Astrocyte (in vitro differentiated cells and primary cell): Measurements from ENCODE around the gene RARB. TPM values are rescaled to one million over a fixed set of nuclear protein-coding genes. Genes with fewer than 3 reads are reported as not detected.
A peak's percentile ranks its signal among the peaks of the same experiment; 100 is the strongest.

Source experiments
- DNase-seq: peaks from one replicate; pipeline ENCODE4 v3.0.0-alpha.2; 2010; ENCODE audit warnings: low read depth
- FAIRE-seq: peaks from 2 replicates; lab custom pipeline; 2011; peaks lifted over from hg19 to GRCh38; lab: Jason Lieb, UNC
- H2AFZ ChIP-seq: 2 replicates; pipeline ENCODE4 v1.6.0; 2012; ENCODE audit warnings: low read depth, low read length, inconsistent platforms
- H3K27ac ChIP-seq: 2 replicates; pipeline ENCODE4 v1.5.1; 2011; ENCODE audit warnings: low read depth, low read length, inconsistent platforms
- H3K27me3 ChIP-seq: 2 replicates; pipeline ENCODE4 v1.6.0; 2011; ENCODE audit warnings: low read length, inconsistent platforms; ENCODE audit not compliant: insufficient read depth
- H3K36me3 ChIP-seq: 2 replicates; pipeline ENCODE4 v1.5.1; 2011; ENCODE audit warnings: low read length, inconsistent platforms; ENCODE audit not compliant: insufficient read depth
- H3K4me1 ChIP-seq: 2 replicates; pipeline ENCODE4 v1.5.1; 2011; ENCODE audit warnings: low read length, inconsistent platforms; ENCODE audit not compliant: insufficient read depth
- H3K4me2 ChIP-seq: 2 replicates; pipeline ENCODE4 v1.6.0; 2012; ENCODE audit warnings: low read length, inconsistent platforms
- H3K4me3 ChIP-seq: 2 replicates; pipeline ENCODE4 v1.5.1; 2011; ENCODE audit warnings: low read depth, mild to moderate bottlenecking, low read length, inconsistent platforms; ENCODE audit not compliant: insufficient read depth
- H3K79me2 ChIP-seq: 2 replicates; pipeline ENCODE4 v1.6.0; 2012; ENCODE audit warnings: mild to moderate bottlenecking, low read length, inconsistent platforms; ENCODE audit not compliant: insufficient read depth
- H3K9ac ChIP-seq: 2 replicates; pipeline ENCODE4 v1.6.0; 2012; ENCODE audit warnings: mild to moderate bottlenecking, low read length, inconsistent platforms
- H3K9me3 ChIP-seq: 2 replicates; pipeline ENCODE4 v1.5.1; 2012; ENCODE audit warnings: low read depth, mild to moderate bottlenecking, low read length, inconsistent platforms; ENCODE audit not compliant: insufficient read depth
- H4K20me1 ChIP-seq: 2 replicates; pipeline ENCODE4 v1.6.0; 2012; ENCODE audit warnings: low read length, inconsistent platforms; ENCODE audit not compliant: insufficient read depth
- H3K27ac Mint-ChIP-seq: one replicate; pipeline ENCODE4 v1.8.0; 2021; ENCODE audit warnings: mild to moderate bottlenecking, mixed read lengths; ENCODE audit not compliant: unreplicated experiment
- H3K27me3 Mint-ChIP-seq: one replicate; pipeline ENCODE4 v1.8.0; 2021; ENCODE audit warnings: low read depth, mixed read lengths; ENCODE audit not compliant: unreplicated experiment
- H3K36me3 Mint-ChIP-seq: one replicate; pipeline ENCODE4 v1.8.0; 2021; ENCODE audit warnings: low read depth, mixed read lengths; ENCODE audit not compliant: unreplicated experiment
- H3K4me1 Mint-ChIP-seq: one replicate; pipeline ENCODE4 v1.8.0; 2021; ENCODE audit warnings: low read depth, mixed read lengths; ENCODE audit not compliant: unreplicated experiment
- H3K4me3 Mint-ChIP-seq: one replicate; pipeline ENCODE4 v1.8.0; 2021; ENCODE audit warnings: mild to moderate bottlenecking, moderate library complexity, mixed read lengths; ENCODE audit not compliant: unreplicated experiment
- H3K9me3 Mint-ChIP-seq: one replicate; pipeline ENCODE4 v1.8.0; 2021; ENCODE audit warnings: mild to moderate bottlenecking, mixed read lengths; ENCODE audit not compliant: unreplicated experiment
- EZH2 ChIP-seq: IDR thresholded peaks from 2 replicates; pipeline ENCODE4 v1.6.1; 2012; ENCODE audit warnings: mild to moderate bottlenecking, low read length, inconsistent platforms; ENCODE audit not compliant: insufficient read depth
- total RNA-seq: library from RNA; stranded (reverse); gene quantifications from 2 replicates; pipeline ENCODE4 v1.2.1, GENCODE V29; 2021
- TF ChIP-seq, protein P1 (sequence below): IDR thresholded peaks from 2 replicates; pipeline ENCODE4 v1.5.1; 2011; ENCODE audit warnings: low read depth, mild to moderate bottlenecking, inconsistent platforms, low read length, moderate library complexity; ENCODE audit not compliant: insufficient read depth

The RARB gene
- total RNA-seq, 1 donor from 2014 or later, result 0.27 TPM

DNA sequence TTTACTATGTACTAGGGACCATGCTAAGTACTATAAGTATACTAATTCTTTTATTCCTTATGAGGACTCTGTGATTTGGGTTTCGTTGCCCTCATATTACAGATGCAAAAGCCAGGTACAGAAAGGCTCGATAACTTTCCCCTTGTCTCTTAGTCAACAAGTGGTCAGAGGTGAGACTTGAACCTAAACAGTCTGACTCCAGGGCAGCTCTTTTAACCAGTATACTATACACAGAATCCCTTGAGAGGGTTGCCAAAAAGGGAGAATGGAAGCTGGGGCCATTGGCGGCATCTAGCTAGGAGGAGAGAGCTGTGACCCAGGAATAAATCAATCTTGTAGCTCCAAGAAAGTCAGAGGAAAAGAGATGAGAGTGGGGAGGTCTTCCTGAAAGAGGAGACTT is 144.3 kb downstream of the RARB start:
- Histone ChIP-seq H3K9ac (peak overlapping the region; percentile 72), H3K79me2 (peaks cover 19% of the 10 kb centered on the region), H3K27me3 (no peaks in the 10 kb centered on the region), H3K36me3 (peaks cover 3% of the 10 kb centered on the region), H3K27ac (peak overlapping the region; percentile 85), H3K4me2 (peak overlapping the region; percentile 72), H3K4me3 (no peak overlapping the region), H2AFZ (no peak overlapping the region), H4K20me1 (no peaks in the 10 kb centered on the region), H3K9me3 (no peaks in the 10 kb centered on the region), H3K4me1 (peaks cover 22% of the 10 kb centered on the region)
- H3K9me3 Mint-ChIP-seq, result peaks cover 3% of the 10 kb centered on the region
- H3K4me1 Mint-ChIP-seq, result peaks cover 8% of the 10 kb centered on the region
- TF ChIP-seq EZH2, result no peak
- TF ChIP-seq, protein P1, sequence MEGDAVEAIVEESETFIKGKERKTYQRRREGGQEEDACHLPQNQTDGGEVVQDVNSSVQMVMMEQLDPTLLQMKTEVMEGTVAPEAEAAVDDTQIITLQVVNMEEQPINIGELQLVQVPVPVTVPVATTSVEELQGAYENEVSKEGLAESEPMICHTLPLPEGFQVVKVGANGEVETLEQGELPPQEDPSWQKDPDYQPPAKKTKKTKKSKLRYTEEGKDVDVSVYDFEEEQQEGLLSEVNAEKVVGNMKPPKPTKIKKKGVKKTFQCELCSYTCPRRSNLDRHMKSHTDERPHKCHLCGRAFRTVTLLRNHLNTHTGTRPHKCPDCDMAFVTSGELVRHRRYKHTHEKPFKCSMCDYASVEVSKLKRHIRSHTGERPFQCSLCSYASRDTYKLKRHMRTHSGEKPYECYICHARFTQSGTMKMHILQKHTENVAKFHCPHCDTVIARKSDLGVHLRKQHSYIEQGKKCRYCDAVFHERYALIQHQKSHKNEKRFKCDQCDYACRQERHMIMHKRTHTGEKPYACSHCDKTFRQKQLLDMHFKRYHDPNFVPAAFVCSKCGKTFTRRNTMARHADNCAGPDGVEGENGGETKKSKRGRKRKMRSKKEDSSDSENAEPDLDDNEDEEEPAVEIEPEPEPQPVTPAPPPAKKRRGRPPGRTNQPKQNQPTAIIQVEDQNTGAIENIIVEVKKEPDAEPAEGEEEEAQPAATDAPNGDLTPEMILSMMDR, result no peak
- H3K4me3 Mint-ChIP-seq, result no peak overlapping the region
- FAIRE-seq (no peak), DNase-seq (no peak)
- H3K36me3 Mint-ChIP-seq, result no peaks in the 10 kb centered on the region
- no peaks in the 10 kb centered on the region for H3K27me3 Mint-ChIP-seq
- peak overlapping the region; percentile 58 for H3K27ac Mint-ChIP-seq

DNA sequence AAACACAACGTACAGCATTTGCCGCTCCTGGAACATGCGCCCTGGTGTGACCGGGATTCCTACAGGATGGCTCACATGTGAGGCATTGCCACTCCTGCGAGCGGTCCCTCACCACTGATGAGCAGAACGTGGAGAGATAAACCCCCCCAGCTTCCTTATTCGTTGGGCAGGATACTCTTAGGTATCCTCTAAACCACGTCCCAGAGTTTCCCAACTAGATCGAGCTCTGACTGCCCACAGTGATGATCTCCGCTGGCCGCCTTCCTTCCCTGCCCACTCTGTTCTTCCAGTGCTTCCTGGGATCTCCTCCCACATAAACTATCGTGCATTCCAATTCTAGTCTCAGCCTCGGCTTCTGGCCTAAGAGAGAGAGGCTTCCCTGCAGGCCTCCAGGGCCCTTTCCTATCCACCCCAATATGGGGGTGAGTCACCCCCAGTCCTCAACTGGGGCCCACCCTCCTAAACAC is 144.9 kb downstream of the RARB start:
- Mint-ChIP-seq H3K27ac (peak overlapping the region; percentile 89), H3K9me3 (peaks cover 3% of the 10 kb centered on the region), H3K27me3 (no peaks in the 10 kb centered on the region), H3K4me3 (peak overlapping the region; percentile 7), H3K36me3 (no peaks in the 10 kb centered on the region), H3K4me1 (peaks cover 8% of the 10 kb centered on the region)
- peak overlapping the region; percentile 85 for H3K27ac ChIP-seq
- no peak for TF ChIP-seq EZH2
- TF ChIP-seq, protein P1, result no peak
- peak overlapping the region; percentile 57 for H2AFZ ChIP-seq
- peak; percentile 41 for FAIRE-seq
- H3K4me2 ChIP-seq, result peak overlapping the region; percentile 72
- DNase-seq, result peak; percentile 71
- no peaks in the 10 kb centered on the region for H4K20me1 ChIP-seq
- H3K9me3 ChIP-seq, result no peaks in the 10 kb centered on the region
- peak overlapping the region; percentile 72 for H3K9ac ChIP-seq
- H3K4me1 ChIP-seq, result peaks cover 22% of the 10 kb centered on the region
- peaks cover 3% of the 10 kb centered on the region for H3K36me3 ChIP-seq
- no peaks in the 10 kb centered on the region for H3K27me3 ChIP-seq
- peak overlapping the region; percentile 29 for H3K4me3 ChIP-seq
- peaks cover 17% of the 10 kb centered on the region for H3K79me2 ChIP-seq

DNA sequence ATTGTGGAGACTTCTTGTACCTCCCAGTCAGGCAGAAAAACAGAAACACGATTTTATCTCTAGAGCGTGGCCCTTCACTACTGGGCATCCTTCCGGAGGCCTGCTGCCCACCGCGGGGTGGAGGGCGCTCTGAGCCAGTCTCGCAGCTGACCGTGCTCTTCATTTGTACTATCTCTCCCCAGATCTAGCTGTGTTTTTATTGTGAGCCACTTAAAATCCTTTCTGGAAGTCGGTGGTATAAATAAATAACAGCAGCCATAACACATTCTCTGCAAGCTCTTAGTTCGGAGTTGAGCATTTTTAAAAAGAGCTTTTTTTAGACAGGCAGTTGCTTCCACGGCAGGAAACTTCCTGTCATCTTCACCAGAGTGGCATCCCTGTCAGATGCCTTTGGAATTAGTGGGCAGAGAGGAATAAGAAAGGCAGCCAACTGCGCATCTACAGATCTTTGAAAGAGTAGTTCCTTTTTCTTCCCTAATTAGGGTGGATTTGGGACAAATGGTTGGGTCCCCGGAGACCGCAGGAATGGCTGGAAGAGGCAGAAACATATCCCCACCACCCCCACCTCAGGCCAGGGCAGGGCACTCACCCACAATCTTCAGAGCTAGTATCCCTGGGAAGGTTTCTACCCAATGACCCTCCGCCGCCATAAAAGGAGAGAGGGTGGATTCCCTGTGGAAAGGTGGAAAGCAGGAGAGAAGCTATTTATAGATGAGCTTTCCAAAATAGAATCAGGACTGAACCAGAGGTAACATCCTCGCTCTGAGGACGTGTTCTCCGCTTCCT is 145.5 kb downstream of the RARB start:
- peaks cover 22% of the 10 kb centered on the region for H3K4me1 ChIP-seq
- no peaks in the 10 kb centered on the region for H4K20me1 ChIP-seq
- Mint-ChIP-seq H3K9me3 (peaks cover 3% of the 10 kb centered on the region), H3K27me3 (no peaks in the 10 kb centered on the region), H3K36me3 (no peaks in the 10 kb centered on the region), H3K4me1 (peaks cover 8% of the 10 kb centered on the region), H3K4me3 (no peak overlapping the region), H3K27ac (peak overlapping the region; percentile 89)
- peak overlapping the region; percentile 29 for H3K4me3 ChIP-seq
- peak; percentile 67 for DNase-seq
- peaks cover 11% of the 10 kb centered on the region for H3K79me2 ChIP-seq
- H3K36me3 ChIP-seq, result peaks cover 3% of the 10 kb centered on the region
- H3K27ac ChIP-seq, result peak overlapping the region; percentile 85
- H3K9ac ChIP-seq, result peak overlapping the region; percentile 72
- peak overlapping the region; percentile 72 for H3K4me2 ChIP-seq
- FAIRE-seq, result peak; percentile 70
- TF ChIP-seq, protein P1, result no peak
- H3K9me3 ChIP-seq, result no peaks in the 10 kb centered on the region
- H2AFZ ChIP-seq, result peak overlapping the region; percentile 57
- H3K27me3 ChIP-seq, result no peaks in the 10 kb centered on the region
